ENCODE results near the gene TALDO1.
A peak's percentile ranks its signal among the peaks of the same experiment; 100 is the strongest.
"Not testable (repeated sequence)": the region's sequence is repeated elsewhere in the genome, so short reads cannot be mapped to it uniquely, and the experiment has no call there.

The TALDO1 gene

DNA sequence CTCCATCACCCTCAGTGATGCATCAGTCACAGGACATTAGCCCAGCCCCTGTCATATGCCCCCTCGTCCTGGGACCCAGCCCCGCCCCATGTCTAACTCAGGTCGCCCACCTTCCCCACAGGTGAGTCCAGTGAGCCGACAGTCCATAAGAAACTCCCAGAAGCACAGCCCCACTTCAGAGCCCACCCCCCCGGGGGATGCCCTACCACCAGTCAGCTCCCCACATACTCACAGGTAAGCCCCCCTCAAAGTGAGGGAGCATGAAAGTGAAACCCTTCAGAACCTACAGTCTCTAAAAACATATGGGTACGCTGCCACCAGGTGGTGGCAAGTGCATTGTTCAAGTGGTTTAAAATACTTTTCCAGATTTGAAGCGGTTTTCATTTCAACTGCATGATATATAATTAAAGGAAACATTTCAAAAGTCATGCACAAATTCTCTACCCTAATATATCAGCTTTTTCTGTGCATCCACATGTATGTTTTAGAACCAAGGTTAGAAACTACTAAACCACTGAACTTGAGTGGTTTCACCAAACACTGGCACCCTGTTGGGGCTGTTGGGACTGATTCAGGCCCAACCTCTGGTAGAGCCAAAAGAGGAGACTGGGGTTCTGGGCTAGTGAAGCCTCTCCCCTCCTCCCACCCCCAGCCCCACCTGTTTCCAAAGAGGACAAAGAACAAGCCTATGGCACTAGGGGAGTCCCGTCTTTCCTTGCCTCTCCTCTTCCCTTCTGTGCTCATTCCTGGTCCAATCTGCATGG is 24.0 kb upstream of the TALDO1 start:
- no peaks in the 10 kb centered on the region for H3K9me3 ChIP-seq (ENCODE audit: control insufficient read depth, insufficient read depth, low read length)
- H3K36me3 ChIP-seq (ENCODE audit: insufficient read depth, low read length) = no peaks in the 10 kb centered on the region
- peaks cover 10% of the 10 kb centered on the region; the same call in 1 of the 2 replicates for H3K4me1 ChIP-seq (ENCODE audit: insufficient read depth, low read length)
- H3K9ac ChIP-seq (ENCODE audit: low read depth, low read length) = no peak overlapping the region

DNA sequence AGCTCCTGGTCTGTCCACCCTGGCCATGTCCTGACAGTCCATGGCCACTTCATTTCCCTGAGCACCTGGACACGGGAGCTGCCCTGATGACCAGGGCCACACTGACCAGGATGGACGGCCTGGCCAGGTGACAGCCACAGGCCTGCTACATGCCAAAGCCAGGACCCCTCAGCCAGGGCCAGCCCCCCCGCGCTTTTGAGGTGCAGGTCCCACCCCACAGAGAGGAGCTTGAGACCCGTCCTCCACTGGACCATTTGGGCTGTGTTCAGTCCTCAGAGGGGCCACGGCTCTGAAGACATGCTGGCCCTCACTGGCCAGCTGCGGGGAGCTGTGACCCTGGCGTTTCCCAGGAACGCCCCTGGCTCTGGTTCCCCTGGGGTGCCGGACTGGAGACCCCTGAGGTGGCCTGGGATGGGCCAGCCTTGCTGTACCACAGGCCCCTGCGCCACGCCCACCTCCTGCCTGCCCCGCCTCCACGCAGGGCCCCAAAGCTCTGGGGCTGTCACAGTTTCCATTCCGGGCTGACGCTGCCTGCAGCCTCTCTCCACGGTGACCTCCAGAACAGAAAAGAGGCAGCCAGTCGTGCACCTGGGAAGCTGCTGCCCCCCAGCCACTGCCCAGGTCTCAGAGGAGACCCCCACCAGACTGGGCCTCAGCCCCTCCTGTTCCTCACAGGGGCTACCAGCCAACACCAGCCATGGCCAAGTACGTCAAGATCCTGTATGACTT is 23.1 kb upstream of the TALDO1 start:
- H3K9me3 ChIP-seq (ENCODE audit: control insufficient read depth, insufficient read depth, low read length) = no peaks in the 10 kb centered on the region
- no peak overlapping the region for H3K9ac ChIP-seq (ENCODE audit: low read depth, low read length)
- peaks cover 10% of the 10 kb centered on the region; the same call in 1 of the 2 replicates for H3K4me1 ChIP-seq (ENCODE audit: insufficient read depth, low read length)
- no peaks in the 10 kb centered on the region for H3K36me3 ChIP-seq (ENCODE audit: insufficient read depth, low read length)

DNA sequence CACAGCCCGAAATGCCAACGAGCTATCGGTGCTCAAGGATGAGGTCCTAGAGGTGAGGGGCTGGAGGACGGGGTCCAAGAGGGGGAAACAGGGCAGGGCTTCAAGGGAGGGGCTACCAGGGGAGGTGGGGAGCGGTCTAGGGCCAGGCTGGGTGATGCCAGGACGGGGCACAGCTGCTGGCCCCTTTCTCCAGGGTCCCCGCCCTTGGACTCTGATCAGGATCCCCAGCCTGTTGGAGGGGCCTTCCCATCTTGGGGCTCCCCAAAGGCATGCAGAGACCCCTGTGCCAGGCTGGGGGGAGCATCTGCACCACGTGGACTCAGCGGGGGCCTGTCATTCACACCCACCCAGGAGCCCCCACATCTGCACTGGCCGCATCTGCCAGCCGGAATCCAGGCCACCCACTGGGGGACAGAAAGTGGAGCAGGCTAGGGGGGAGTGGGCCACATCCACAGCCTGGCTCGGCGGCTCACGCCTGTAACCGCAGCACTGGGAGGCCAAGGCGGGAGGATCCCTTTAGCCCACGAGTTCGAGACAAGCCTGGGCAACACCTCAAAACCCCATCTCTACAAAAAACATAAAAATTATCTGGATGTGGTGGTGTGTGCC is 22.4 kb upstream of the TALDO1 start:
- Histone ChIP-seq H3K4me1 (ENCODE audit: insufficient read depth, low read length) (peaks cover 10% of the 10 kb centered on the region; the same call in 1 of the 2 replicates), H3K36me3 (ENCODE audit: insufficient read depth, low read length) (no peaks in the 10 kb centered on the region), H3K9ac (ENCODE audit: low read depth, low read length) (no peak overlapping the region), H3K9me3 (ENCODE audit: control insufficient read depth, insufficient read depth, low read length) (no peaks in the 10 kb centered on the region)

DNA sequence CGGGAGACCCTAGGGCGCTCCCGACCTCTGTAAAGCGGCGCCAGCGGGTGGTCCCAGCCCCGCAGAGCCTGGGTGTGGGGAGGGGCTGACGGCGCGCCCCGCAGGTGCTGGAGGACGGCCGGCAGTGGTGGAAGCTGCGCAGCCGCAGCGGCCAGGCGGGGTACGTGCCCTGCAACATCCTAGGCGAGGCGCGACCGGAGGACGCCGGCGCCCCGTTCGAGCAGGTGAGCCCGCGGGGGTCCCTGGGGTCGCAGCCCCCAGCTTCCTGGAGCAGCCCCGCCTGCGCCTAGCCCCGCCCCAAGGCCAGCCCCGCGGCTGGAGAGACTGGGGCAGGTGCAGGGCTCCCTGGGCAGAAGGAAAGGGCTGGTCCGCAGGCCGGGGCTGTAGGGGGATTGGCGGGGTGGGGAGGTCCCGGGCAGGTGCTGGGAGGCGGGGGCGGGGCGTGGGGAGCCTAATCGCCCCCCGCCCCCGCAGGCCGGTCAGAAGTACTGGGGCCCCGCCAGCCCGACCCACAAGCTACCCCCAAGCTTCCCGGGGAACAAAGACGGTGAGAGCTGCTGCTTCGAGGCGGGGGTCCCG is 21.6 kb upstream of the TALDO1 start:
- H3K36me3 ChIP-seq (ENCODE audit: insufficient read depth, low read length) = no peaks in the 10 kb centered on the region
- peak overlapping the region; percentile 33; the same call in 1 of the 2 replicates for H3K9ac ChIP-seq (ENCODE audit: low read depth, low read length)
- H3K4me1 ChIP-seq (ENCODE audit: insufficient read depth, low read length) = peaks cover 10% of the 10 kb centered on the region; the same call in 1 of the 2 replicates
- no peaks in the 10 kb centered on the region for H3K9me3 ChIP-seq (ENCODE audit: control insufficient read depth, insufficient read depth, low read length)

DNA sequence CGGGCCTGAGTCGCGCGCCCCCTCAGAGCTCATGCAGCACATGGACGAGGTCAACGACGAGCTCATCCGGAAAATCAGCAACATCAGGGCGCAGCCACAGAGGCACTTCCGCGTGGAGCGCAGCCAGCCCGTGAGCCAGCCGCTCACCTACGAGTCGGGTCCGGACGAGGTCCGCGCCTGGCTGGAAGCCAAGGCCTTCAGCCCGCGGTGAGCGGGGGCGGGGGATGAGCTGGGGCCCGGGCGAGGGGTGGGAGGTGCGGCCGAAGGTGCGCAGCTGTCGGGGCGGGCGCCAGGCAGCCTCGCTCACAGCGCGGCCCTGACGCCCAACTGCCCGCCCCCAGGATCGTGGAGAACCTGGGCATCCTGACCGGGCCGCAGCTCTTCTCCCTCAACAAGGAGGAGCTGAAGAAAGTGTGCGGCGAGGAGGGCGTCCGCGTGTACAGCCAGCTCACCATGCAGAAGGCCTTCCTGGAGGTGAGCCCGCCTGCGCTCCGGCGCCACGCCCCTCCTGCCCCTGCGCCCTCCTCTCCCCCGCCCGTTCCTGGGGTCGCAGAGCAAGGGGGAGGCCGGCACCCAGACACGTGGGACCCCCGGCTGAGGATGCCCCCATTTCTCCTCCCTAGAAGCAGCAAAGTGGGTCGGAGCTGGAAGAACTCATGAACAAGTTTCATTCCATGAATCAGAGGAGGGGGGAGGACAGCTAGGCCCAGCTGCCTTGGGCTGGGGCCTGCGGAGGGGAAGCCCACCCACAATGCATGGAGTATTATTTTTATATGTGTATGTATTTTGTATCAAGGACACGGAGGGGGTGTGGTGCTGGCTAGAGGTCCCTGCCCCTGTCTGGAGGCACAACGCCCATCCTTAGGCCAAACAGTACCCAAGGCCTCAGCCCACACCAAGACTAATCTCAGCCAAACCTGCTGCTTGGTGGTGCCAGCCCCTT is 20.7 kb upstream of the TALDO1 start:
- peaks cover 10% of the 10 kb centered on the region; the same call in 1 of the 2 replicates for H3K4me1 ChIP-seq (ENCODE audit: insufficient read depth, low read length)
- H3K36me3 ChIP-seq (ENCODE audit: insufficient read depth, low read length) = no peaks in the 10 kb centered on the region
- no peaks in the 10 kb centered on the region for H3K9me3 ChIP-seq (ENCODE audit: control insufficient read depth, insufficient read depth, low read length)
- peak overlapping the region; percentile 22 for H3K9ac ChIP-seq (ENCODE audit: low read depth, low read length)

DNA sequence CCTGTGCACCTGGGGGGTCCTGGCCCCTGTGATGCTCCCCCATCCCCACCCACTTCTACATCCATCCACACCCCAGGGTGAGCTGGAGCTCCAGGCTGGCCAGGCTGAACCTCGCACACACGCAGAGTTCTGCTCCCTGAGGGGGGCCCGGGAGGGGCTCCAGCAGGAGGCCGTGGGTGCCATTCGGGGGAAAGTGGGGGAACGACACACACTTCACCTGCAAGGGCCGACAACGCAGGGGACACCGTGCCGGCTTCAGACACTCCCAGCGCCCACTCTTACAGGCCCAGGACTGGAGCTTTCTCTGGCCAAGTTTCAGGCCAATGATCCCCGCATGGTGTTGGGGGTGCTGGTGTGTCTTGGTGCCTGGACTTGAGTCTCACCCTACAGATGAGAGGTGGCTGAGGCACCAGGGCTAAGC is 20.0 kb upstream of the TALDO1 start:
- Histone ChIP-seq H3K9ac (ENCODE audit: low read depth, low read length) (no peak overlapping the region), H3K4me1 (ENCODE audit: insufficient read depth, low read length) (peaks cover 10% of the 10 kb centered on the region; the same call in 1 of the 2 replicates), H3K9me3 (ENCODE audit: control insufficient read depth, insufficient read depth, low read length) (no peaks in the 10 kb centered on the region), H3K36me3 (ENCODE audit: insufficient read depth, low read length) (no peaks in the 10 kb centered on the region)

DNA sequence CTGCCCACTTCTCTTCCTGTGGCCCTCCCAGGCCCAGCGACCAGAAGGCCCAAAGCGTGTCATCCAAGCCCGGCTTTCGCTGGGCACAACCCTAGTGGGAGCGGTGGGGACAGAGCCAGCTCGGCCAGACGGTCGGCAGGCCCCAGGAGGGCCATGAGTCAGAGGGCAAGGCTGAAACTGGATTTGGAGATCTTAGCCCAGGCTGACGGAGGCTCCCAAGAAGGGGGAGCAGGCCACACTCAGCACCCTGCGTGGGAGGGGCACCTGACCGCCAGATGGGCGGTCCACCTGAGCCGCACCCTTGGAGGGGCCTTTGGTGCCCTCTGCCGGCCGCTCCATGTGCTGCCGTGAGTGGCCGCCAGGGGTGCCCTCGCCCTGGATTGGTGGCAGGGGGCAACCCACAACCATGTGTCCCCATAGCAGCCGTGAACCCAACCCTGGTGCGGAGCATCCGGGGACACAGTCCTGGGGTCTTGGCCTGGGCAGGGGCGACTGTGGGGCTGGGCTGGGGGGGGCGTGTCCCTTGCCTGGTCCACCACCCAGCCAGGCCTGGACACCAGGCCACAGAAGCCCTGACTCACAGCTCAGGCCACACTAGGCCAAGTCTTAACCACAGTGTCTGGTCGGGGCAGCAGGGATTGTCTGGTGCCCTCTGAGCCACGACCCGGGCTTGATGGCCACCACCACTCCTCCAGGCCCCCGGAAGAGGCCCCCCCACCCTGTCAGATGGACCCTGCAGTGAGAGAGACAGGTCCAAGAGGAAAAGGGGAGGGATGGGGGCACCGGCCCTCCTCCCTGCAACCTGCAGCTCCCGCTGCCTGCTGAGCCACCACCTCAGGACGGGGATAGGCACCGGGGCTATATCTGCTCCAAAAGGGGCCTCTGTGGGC is 19.2 kb upstream of the TALDO1 start:
- Histone ChIP-seq H3K36me3 (ENCODE audit: insufficient read depth, low read length) (no peaks in the 10 kb centered on the region), H3K9ac (ENCODE audit: low read depth, low read length) (no peak overlapping the region; the same call in 1 of the 2 replicates), H3K4me1 (ENCODE audit: insufficient read depth, low read length) (peaks cover 10% of the 10 kb centered on the region; the same call in 1 of the 2 replicates), H3K9me3 (ENCODE audit: control insufficient read depth, insufficient read depth, low read length) (no peaks in the 10 kb centered on the region)

DNA sequence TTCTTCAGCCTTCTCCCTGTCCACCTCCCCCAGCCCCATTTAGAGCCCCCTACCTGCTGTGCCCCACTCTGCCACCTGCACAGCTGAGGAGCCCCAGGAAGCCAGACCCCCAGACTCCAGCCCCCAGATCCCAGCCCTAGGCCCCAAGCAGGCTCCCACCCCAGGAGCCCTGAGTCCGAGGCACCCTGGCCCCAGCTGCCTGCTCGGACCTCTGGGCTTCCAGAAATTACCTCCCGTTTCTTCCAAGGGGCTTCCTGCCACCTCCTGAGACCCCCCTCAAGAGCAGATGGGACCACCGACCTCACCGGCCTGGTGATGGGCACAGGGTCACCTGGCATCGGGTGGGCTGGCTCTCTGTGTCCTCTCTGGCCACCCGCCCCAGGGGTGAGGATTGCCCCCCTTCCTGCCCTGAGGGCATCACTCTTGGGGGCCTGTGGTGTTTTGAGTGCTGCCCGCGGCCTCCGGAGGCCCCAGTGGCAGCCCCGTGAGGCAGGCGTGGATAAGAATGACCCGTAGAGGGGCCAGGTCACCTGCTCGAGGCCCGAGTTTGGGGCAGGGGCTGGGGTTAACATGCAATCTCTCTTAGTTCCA is 18.3 kb upstream of the TALDO1 start:
- Histone ChIP-seq H3K9ac (ENCODE audit: low read depth, low read length) (no peak overlapping the region), H3K4me1 (ENCODE audit: insufficient read depth, low read length) (peaks cover 10% of the 10 kb centered on the region; the same call in 1 of the 2 replicates), H3K9me3 (ENCODE audit: control insufficient read depth, insufficient read depth, low read length) (no peaks in the 10 kb centered on the region), H3K36me3 (ENCODE audit: insufficient read depth, low read length) (no peaks in the 10 kb centered on the region)

DNA sequence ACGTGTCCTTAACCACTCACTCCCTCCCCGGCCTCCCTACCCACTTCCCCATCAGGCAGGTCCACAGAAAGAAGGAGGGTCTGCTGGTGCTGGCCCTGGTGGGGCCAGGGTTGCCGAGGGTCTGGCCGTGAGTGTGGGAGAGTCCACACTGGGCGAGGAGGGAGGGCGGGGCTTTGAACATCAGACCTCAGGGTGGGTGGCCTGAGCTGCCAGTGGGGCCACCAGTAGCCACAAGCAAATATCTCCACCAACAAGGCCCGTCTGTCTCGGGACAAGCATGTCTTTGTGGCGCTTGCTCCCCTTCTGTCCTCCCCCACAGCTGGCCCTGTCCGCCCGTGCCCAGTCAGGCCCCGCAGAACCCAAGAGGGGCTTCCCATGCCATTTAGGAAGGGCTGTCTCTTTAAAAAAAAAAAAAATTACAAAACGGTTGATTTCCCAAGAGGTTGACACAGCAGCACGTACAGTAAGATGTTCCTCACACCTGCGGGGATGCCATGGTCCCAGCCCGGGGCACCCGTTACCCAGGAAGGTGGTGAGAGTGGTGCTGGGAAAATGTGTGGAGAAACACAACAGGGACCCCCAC is 17.7 kb upstream of the TALDO1 start:
- H3K9me3 ChIP-seq (ENCODE audit: control insufficient read depth, insufficient read depth, low read length) = no peaks in the 10 kb centered on the region

DNA sequence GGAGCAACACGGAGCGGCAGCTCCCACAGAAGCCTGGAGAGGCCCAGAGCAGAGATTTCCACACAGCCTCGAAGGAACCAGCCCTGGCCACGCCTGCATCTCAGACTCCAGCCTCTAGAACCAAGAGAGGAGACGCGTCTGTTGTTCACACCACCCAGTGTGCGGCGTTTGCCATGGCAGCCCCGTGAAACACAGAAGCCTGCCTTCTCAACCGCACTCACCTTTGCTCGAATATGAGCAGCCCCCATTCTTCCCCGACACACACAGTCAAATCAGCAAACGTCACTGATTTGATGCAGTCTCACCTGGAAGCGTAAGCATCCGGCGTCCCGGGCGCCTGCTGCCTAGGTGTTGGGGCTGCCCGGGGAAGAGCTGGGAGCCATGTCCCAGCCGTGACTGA is 14.2 kb upstream of the TALDO1 start:
- Histone ChIP-seq H3K9me3 (ENCODE audit: control insufficient read depth, insufficient read depth, low read length) (no peaks in the 10 kb centered on the region), H3K4me1 (ENCODE audit: insufficient read depth, low read length) (no peaks in the 10 kb centered on the region), H3K36me3 (ENCODE audit: insufficient read depth, low read length) (no peaks in the 10 kb centered on the region), H3K9ac (ENCODE audit: low read depth, low read length) (no peak overlapping the region)

More for the DNA sequence above, 17.7 kb upstream of the TALDO1 start:
- Histone ChIP-seq H3K4me1 (ENCODE audit: insufficient read depth, low read length) (peaks cover 10% of the 10 kb centered on the region; the same call in 1 of the 2 replicates), H3K9ac (ENCODE audit: low read depth, low read length) (no peak overlapping the region), H3K36me3 (ENCODE audit: insufficient read depth, low read length) (no peaks in the 10 kb centered on the region)

DNA sequence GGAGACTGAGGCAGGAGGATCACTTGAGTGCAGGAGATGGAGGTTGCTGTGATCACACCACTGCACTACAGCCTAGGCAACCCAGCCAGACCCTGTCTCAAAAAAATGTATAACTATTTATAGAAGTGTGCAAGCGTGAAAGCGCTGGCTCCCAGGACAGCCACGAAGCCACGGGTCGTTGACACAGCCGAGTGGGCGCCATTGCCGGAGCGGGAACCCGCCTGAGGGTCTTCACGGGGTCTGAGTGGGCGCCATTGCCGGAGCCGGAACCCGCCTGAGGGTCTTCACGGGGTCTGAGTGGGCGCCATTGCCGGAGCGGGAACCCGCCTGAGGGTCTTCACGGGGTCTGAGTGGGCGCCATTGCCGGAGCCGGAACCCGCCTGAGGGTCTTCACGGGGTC is 12.7 kb upstream of the TALDO1 start:
- not testable (repeated sequence) for H3K4me1 ChIP-seq (ENCODE audit: insufficient read depth, low read length)

DNA sequence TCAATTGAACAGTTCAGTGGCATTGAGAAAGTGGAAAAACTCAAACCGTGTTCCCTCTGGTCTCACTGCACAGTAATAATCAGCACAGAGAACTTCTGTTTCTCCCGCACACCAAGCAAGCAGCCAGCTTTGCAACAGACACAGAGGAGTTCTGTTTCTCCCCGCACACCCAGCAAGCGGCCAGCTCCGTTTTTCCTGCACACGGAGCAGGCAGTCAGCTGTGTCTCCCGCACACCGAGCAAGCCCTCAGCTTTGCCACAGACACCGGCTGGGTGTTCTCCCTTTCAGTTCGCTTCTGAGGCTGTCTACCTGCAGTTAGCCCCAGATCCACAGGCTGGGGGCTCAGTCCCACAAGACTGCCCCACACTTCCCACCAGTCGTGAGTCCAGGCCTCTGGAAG is 9.9 kb upstream of the TALDO1 start:
- Histone ChIP-seq H3K9ac (ENCODE audit: low read depth, low read length) (no peak overlapping the region), H3K4me1 (ENCODE audit: insufficient read depth, low read length) (no peaks in the 10 kb centered on the region), H3K9me3 (ENCODE audit: control insufficient read depth, insufficient read depth, low read length) (no peaks in the 10 kb centered on the region), H3K36me3 (ENCODE audit: insufficient read depth, low read length) (no peaks in the 10 kb centered on the region)

More for the DNA sequence above, 12.7 kb upstream of the TALDO1 start:
- not testable (repeated sequence) for H3K9ac ChIP-seq (ENCODE audit: low read depth, low read length); H3K9me3 ChIP-seq (ENCODE audit: control insufficient read depth, insufficient read depth, low read length); H3K36me3 ChIP-seq (ENCODE audit: insufficient read depth, low read length)

Data from ES-I3 (cell line).